Stimulated activated CD8-positive, alpha-beta memory T cell treated with anti-CD3 and anti-CD28 coated beads, Interleukin-4, amount 100 ng/mL, for 48 hours (primary cell): ENCODE results near the gene ELOF1.
A peak's percentile ranks its signal among the peaks of the same experiment; 100 is the strongest.

Experiments
- DNase-seq: peaks from one replicate; pipeline ENCODE4 v3.0.0-alpha.2; 2020

Gene ELOF1

GRCh38 chr19:11534538-11534937 lies 24.5 kb downstream of the ELOF1 start:
- no peak for DNase-seq

GRCh38 chr19:11530432-11530831 lies 28.6 kb downstream of the ELOF1 start:
- peak; percentile 71 for DNase-seq

GRCh38 chr19:11528551-11529341 lies 30.3 kb downstream of the ELOF1 start, which contains the start of gene ECSIT:
Gene ECSIT (minus strand): TSS chr19:11529134. CDS start chr19:11519170, 9,964 bp downstream.
- peak; percentile 94 for DNase-seq

GRCh38 chr19:11519138-11519537 lies 39.9 kb downstream of the ELOF1 start:
- no peak for DNase-seq

- no peak for DNase-seq
Measured at GRCh38 chr19:11513946-11514345, 45.1 kb downstream of the ELOF1 start.

- DNase-seq, result no peak
Measured at GRCh38 chr19:11510444-11510843, 48.6 kb downstream of the ELOF1 start.

- DNase-seq, result no peak
Measured at GRCh38 chr19:11507370-11508078, 51.5 kb downstream of the ELOF1 start.

GRCh38 chr19:11506967-11507366 lies 52.1 kb downstream of the ELOF1 start:
- DNase-seq, result no peak

- no peak for DNase-seq
Measured at GRCh38 chr19:11506101-11506555, 52.9 kb downstream of the ELOF1 start.

- DNase-seq, result peak; percentile 97
Measured at GRCh38 chr19:11505504-11506100, 53.4 kb downstream of the ELOF1 start, which contains the start of gene ZNF653. Gene ZNF653 (minus strand): TSS chr19:11505839. CDS start chr19:11505786, 53 bp downstream.

GRCh38 chr19:11505032-11505503 lies 54.0 kb downstream of the ELOF1 start:
- DNase-seq, result peak; percentile 99

GRCh38 chr19:11504502-11505031 lies 54.5 kb downstream of the ELOF1 start:
- no peak for DNase-seq
